Ishikawa (cell line): ENCODE results near the gene PHLDA3.

Source experiments
- TF ChIP-seq, protein P1 (sequence below): IDR thresholded peaks from 2 replicates; pipeline ENCODE4 v1.6.1; 2012
- TF ChIP-seq, protein P2 (sequence below): IDR thresholded peaks from 2 replicates; pipeline ENCODE4 v1.6.1; 2012; ENCODE audit warnings: low read depth, mild to moderate bottlenecking

DNA sequence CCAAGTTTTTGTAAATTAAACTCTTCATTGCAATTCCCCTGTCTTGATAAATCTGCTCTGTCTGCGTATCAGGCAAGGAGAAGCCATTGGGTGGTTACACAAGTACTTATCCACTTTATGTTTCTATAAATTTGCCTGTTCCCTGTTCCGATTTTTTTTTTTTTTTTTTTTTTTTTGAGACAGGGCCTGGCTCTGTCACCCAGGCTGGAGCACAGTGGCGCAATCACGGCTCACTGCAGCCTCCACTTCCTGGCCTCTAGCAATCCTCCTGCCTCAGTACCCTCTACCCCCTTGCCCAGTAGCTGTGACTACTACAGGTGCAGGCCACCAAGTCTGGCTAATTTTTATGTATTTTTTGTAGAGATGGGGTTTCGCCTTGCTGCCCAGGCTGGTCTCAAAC, 49.1 kb upstream of the PHLDA3 start:
- TF ChIP-seq, protein P1, sequence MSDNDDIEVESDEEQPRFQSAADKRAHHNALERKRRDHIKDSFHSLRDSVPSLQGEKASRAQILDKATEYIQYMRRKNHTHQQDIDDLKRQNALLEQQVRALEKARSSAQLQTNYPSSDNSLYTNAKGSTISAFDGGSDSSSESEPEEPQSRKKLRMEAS: no peak
- TF ChIP-seq, protein P2, sequence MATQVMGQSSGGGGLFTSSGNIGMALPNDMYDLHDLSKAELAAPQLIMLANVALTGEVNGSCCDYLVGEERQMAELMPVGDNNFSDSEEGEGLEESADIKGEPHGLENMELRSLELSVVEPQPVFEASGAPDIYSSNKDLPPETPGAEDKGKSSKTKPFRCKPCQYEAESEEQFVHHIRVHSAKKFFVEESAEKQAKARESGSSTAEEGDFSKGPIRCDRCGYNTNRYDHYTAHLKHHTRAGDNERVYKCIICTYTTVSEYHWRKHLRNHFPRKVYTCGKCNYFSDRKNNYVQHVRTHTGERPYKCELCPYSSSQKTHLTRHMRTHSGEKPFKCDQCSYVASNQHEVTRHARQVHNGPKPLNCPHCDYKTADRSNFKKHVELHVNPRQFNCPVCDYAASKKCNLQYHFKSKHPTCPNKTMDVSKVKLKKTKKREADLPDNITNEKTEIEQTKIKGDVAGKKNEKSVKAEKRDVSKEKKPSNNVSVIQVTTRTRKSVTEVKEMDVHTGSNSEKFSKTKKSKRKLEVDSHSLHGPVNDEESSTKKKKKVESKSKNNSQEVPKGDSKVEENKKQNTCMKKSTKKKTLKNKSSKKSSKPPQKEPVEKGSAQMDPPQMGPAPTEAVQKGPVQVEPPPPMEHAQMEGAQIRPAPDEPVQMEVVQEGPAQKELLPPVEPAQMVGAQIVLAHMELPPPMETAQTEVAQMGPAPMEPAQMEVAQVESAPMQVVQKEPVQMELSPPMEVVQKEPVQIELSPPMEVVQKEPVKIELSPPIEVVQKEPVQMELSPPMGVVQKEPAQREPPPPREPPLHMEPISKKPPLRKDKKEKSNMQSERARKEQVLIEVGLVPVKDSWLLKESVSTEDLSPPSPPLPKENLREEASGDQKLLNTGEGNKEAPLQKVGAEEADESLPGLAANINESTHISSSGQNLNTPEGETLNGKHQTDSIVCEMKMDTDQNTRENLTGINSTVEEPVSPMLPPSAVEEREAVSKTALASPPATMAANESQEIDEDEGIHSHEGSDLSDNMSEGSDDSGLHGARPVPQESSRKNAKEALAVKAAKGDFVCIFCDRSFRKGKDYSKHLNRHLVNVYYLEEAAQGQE: no peak
